Suppressor macrophage (primary cell): ENCODE data around the gene ADGRG7.

Experiments used
- DNase-seq, 4 experiments: peaks; one replicate each; pipeline ENCODE4 v3.0.0-alpha.2; 2020 to 2022

ADGRG7 gene

DNA sequence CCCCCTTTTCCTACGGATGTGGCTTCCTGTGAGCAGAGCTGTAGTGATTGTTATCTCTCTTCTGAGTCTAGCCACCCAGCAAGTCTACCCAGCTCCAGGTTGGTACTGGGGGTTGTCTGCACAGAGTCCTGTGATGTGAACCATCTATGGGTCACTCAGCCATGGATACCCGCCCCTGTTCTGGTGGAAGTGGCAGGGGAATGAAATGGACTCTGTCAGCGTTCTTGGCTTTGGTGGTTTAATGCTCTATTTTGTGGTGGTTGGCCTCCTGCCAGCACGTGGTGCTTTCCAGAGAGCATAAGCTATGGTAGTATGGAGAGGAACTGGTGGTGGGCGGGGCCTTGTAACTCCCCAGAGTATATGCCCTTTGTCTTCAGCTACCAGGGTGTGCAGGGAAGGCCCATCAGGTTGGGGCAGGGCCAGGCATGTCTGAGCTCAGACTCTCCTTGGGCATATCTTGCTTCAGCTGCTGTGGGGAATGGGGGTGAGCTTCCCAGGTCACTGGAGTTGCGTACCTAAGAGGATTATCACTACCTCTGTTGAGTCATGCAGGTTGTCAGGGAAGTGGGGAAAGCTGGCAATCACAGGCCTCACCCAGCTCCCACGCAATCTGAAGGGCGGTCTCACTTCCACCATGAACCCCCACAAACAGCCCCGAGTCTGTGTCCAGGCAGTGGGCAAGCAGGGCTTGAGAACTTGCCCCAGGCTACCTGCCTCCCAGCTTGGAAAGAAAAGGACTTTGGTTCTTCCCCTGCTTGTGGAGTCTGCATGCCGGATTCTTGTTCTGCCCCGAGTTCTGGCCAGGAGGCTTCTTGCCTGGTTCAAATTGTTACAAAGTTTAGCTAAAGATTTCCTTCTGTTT lies 9.0 kb upstream of the ADGRG7 start:
- DNase-seq: peak; percentile 34 to 58 (median 42)

DNA sequence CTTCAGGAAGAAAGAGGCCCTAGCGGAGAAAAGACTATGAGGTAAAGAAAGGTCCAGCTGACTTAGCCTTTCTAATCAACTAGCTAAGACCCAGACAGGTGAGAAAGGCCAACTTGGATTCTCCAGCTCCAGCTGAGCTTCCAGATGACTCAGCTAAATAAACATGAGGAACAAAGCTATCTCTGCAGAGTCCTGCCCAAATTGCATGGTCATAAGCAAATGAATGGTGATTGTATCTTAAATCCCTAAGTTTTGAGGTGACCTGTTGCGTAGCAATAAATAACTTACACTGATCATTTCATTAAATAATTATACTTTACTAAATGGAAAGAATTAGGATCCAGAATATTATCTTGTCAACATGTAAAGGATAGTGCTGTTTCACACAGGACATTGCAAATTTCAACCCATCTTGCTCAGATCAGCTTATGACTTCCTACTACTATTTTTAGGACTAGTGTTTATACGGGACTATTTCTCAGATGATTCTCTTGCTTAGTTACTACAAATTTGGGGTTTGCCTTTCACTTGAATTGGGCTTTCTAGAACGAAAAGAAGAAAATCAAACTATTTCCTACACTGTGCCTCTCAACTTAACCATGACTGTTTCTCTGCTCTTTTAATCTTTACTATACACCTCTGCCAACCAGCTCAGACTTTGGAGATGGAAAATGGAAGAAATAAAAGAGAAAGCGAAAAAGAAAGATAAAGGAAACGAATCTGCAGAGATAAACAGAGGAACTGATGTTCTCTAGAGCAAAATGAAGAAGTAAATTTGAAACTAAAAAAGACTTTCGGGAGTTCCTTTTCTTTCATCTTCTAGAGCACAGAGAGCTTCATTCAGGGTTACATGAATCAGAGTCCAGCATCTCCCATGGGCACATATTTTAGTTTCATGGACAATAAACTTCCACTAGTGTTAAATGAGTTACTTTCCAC lies 6.6 kb upstream of the ADGRG7 start:
- peak; percentile 12 to 66 (median 32) for DNase-seq

DNA sequence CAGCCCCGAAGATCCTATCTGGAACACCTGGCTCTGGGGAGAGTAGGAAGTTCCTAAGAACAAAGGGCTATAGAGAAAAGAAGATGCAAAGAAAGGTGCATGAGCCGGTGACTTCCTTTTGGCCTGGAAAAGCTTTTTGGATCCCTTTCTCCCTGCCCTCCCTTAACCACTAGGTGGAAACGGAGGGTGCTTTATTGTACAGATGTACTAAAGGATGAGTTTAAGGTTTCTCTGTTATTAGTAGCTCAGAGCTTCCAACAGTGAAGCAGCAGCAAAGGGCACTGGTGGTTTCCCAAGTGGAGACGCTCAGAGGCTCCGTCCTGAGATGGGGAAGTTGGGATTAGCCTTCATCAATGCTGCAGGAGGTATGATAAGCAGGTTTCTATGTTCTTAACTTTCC lies 5.9 kb upstream of the ADGRG7 start:
- DNase-seq: peak; percentile 18 to 47 (median 35)

DNA sequence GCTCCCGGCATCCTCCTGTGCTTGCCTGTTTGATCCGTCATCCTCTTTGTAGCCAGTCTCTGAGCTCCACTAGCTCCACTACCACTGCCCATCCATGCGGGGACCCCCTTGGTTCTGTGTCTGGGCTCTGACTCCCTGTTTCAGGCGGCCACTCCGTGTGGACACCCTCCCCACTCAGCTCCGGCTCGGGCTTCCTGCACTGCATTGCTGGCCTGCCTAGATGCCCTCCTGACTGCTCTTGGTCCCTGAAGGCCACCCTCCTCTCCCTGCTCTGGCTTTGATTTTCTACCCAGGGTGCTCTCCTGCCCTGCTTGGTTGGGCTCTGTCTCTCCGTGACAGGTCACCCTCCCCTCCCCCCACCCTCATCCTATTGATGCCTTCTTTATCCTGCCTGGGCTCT lies 4.0 kb upstream of the ADGRG7 start:
- DNase-seq: no peak

DNA sequence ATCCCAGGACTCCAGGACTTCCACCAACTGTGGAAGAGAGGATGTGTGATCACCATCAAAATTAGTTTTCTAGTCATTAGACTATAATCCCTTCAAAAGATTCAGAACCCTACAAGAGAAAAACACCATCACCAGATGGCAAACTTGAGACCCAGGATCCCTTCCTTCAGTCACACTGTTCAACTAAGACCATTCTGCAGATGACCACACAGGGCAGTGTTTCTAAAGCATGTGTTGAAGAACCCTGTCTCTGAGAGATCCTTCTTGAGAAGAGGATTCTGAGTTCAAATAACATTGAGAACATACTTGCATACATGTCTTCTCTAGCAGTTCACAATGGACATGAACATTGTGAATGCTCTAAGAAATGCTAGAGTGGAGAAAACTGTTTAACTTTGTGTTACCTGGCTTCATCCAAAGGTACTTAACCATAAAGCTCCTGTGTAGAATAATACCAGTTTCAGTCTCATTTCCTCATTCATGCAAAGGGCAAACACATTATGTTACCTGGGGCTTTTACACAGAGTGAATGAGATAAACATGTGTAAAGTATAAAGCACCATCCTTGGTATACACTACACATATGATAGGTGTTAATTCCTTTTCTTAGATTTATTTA lies 2.4 kb upstream of the ADGRG7 start:
- DNase-seq: no peak

DNA sequence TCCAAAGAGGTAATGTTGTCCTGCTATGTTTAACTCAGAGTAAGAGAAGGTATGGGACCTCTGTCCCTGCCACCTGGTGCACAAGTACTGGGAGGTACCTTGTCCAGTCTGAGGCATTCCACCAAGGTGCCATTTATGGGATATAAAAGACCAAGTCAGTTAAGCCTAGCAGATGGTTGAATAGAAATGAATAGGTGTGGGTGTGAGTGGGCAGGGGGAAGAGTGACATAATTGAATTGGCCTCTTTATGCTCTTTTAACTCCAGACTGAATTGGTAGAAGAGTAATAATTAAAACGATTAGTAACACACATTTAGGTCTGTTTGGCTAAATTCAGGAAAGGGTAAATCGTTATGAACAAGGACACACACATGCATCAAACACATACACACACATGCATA lies 562 bp downstream of the ADGRG7 start:
- DNase-seq: no peak

DNA sequence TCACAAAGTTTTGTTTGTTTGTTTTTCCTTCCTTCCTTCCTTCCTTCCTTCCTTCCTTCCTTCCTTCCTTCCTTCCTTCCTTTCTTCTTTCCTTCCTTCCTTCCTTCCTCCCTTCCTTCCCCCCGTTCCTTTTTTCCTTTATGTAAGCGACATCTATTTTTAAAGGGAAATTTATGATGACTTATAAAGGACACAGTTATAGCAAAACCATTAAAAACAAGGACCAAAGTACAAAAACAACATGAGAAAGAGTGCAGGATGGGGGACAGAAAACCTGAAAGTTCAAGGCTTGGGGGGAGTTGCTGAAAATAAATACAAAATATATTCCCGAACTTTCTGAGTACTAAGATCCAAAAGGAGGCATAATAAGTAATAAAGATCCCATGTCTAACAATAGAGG lies 1.8 kb downstream of the ADGRG7 start:
- no peak for DNase-seq

DNA sequence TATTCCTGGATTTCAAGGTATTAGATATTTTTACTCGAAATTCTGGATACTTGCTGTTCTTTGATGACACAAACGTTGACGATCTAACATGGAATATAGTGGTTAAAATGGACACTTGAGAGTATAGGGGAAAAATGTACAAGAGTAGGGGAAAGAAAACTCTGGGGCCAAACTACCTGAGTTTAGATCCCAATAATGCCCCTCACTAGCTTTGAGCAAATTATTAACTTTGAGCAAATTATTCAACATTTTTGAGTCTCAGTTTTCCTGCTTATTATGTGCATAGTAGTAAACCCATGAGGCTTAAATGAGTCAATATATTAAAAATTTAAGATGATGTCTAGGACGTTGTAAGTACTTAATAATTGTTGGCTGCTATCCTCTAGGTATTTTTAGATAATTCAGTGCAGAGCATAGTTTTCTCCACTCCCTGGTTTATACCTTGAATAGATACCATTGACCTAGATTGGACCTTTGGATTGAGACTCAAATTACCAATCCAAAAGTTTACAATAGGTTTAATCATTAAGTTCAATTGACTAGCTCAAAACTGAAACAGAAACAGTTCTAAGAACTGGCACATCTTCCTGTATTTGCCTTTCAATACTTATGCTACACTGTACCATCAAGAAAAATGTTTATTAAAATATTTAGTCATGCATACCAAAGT lies 4.5 kb downstream of the ADGRG7 start:
- no peak for DNase-seq

DNA sequence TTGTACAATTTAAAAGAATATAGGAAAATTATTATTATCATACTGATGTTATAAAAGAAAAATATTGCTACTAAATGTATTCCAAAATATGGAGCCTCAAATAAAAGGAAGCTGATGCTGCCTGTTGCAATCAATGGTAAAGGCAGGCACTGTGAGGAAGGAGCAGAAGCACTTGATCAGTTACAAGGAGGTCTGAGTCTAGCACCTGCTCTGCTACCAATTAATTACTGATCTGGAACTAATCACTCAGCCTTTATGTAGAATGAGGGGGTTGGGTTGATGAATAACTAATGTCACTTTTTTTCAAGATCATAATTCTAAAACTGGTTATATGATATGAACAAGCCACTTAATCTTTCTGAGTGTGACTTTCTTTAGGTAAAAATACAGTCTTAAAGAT lies 5.5 kb downstream of the ADGRG7 start:
- peak in 2 of 4 experiments; percentile 9 to 17 for DNase-seq

DNA sequence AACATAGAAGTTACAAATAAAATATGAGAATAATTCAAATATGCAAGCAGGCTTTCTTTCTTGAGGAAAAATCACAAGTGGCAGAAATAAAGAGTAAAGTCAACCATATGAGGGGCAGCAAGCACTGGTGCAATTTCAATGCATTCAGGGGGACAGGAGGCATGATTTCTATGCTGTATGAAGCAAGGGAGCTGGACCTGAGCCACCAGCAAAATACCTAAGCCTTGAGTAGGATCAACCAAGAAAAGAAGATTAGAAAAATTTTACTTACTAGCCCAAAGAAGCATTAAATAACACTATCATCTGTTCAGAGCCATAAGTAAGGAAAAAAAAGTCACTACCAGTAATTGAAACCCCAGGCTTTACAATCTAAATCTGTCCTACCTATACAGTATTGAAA lies 6.3 kb downstream of the ADGRG7 start:
- DNase-seq: no peak

DNA sequence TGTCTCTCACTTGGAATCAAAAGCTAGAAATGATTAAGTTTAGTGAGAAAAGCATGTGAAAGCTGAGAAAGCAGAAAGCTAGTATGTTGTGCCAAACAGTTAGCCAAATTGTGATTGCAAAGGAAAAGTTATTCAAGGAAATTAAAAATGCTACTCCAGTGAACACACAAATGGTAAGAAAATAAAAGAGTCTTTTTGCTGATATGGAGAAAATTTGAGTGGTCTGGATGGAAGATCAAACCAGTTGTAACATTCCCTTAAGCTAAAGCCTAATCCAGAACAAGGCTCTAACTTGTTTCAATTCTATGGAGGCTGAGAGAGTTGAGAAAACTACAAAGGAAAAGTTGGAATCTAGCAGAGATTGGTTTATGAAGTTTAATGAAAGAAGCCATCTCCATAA lies 11.8 kb downstream of the ADGRG7 start:
- no peak for DNase-seq

DNA sequence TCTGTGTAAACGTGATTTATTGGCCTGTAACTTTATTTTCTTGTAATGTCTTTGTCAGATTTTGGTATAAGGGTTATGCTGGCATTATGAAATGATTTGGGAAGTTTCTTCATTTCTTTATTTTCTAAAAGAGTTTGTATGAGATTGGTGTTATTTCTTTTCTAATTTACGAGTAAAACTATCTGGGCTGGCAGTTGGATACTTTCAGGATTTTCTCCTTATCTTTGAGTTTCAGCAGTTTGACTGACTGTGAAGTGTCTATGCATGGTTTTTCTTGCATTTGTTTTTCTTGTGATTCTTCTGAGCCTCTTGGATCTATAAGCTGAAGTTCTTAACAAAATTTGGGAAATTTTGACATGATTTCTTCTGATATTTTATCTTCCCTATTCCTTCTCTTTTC lies 18.1 kb downstream of the ADGRG7 start:
- no peak for DNase-seq

DNA sequence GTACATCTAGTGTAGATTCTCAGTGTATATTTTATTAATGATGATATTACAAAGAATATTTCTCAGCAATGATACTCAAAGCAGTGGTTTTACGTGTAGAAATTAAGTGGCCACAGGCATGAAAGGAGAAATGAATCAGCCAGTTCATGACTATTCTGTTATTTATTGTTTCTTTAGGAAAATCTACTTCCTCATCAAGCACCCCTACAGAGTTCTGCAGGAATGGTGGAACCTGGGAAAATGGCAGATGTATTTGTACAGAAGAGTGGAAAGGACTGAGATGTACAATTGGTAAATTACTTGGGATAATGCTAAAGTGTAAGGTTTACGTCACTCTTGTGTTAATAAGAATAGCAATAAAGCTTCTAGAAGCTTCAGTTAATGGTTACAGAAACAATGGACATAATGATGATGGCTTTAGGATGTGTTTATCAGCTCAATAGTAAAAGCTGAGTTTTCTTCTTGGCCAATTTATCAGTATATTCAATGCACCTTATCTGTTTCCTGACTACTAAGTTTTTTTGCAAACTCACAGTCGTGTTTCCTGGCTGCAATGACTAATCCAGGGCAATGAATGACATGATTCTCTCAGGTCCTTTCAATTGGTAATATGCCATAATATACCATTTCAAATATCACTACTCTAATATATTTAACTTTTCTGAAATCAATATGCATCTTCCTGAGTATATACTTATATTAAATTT lies 20.2 kb downstream of the ADGRG7 start:
- DNase-seq: no peak

DNA sequence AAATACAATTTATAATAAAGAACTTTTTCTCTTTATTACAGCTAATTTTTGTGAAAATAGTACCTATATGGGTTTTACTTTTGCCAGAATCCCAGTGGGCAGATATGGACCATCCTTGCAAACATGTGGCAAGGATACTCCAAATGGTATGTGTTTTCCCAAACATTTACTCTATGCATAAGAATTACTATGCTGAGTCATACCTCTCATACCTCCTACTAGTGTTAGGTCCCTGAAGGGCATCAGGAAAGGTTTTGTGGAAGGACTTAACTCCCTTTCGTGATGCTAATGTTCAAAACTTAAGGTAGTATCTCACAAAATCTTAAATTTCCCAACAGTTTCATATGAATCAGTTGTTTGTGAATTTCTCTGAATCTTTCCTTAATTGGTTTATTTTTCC lies 21.3 kb downstream of the ADGRG7 start:
- DNase-seq: no peak

DNA sequence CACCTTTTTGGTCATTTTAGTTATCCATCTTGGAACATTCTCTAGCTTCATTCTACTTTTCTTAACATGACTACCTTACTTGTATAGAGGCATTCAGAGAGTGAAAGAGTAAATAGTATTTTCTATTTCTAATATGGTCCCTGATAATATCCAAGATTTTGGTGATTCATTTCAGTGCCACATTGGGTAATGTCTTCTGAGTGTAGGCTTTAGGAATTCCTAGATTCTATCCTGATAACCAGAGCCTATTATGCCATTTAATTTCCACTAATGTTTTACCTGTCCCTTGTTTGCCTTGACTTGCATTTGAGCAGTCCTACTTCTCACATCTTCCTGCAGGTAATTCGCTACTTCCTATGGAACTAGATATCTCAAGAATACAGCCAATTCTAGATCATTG lies 21.8 kb downstream of the ADGRG7 start:
- DNase-seq: no peak

DNA sequence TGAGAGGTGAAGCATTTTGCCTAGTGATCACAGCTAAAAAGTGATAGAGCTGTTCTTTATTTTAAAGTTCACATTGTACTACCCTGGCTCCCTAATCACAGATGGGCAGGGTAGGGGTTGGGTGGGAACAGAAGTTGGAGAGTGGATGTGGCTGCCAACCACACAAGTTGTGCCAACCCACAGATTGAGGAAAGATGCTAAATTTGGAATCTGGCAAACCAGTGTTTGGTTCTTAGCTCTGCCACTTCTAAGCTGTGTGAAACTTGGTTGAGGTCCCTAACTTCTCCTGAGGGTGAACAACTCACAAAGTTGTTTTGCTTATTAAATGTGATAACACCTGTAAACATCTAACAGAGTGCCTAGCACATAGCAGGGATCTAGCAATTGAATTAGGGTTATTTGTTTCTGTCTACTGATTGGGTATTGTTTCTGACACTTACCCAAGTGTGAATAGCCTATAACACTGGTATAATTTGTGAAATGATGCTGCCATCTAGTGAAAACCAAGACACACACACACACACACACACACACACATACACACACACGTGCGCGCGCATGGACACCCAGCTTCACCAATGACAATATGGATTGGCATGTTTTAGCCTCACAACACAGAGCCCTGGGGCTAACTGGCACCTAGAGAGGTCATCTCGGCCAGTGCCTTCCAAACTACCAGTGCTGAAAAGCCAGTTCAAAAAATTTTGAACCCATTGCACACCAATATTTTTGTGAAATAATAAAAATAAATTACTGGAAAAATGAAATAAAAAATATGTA lies 25.3 kb downstream of the ADGRG7 start:
- DNase-seq: peak; percentile 6 to 19 (median 17)

DNA sequence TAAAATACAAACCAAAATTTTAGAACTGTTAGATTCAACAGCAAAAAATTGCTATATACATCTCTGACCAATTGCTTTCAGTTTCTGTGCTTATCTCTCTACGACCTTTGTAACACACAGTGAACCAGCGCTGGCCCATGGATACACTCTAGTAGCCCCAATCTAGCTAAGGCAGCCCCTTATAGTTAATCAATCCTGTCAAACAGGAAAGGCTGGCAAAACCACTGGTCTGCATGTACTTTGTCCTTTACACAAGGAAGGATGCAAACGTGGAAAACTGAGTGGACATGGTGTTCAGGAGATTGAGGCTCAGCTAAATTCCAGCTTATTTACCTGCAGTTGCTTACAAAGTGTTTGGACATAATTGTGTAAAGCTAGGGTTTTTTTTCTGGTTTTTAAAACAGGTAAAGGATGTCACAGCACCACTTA lies 25.9 kb downstream of the ADGRG7 start:
- no peak for DNase-seq

DNA sequence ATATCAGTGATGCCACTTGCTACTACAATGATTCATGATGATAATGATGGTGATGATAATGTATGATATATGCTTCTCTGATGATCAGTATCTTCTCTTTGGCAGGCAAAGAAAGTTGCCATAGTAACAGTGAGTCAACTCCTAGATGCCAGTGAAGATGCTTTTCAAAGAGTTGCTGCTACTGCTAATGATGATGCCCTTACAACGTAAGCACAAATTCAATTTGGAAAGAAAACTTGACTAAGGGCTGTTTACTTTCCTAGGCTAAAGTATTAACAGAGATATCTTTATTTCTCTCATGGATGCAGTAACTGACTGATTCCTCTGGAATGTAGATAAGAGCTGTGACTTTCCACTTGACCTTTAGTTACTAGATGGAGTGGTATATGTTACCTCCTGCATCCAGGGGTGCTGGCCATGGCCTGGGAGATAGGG lies 27.8 kb downstream of the ADGRG7 start:
- DNase-seq: no peak

DNA sequence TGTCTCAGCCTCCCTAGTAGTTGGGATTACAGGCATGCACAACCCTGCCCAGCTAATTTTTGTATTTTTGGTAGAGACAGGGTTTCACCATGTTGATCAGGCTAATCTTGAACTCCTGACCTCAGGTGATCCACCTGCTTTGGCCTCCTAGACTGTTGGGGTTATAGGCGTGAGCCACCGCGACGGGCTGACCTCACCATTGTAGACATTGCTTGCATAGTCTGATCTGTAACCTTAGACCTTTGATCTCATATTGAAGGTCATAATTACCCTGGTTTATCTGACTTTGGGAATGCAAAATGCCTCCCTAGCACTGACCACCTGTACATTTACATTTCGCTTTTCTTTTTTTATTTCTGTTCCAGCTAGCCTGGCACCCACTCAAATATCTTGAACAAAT lies 31.2 kb downstream of the ADGRG7 start:
- DNase-seq: no peak

DNA sequence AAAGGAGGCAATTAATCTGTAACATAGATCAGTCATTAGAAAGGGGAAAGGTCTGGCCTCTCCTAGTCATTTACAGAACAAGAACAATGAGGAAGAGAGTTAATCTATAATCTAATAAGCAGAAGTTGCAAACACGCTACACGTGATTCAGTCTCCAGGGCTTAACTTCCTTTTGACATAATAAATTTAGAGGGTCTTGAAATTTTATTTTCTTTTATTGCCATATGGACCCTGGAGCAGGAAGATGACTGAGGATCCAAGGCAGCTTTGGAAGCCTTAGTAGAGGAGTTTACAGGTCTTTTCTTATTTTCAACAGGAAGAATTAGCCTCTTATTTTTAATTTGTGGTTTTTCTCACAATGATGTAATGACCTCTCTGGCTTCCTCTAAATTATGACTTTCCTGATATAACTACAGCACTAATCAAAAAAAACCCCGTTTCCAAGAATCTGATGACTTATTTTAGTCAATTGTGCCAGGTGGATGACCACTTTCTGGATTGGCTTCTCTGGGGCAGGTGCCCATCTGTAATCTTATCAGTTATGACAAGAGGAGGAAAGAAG lies 32.2 kb downstream of the ADGRG7 start:
- DNase-seq: peak; percentile 5 to 33 (median 13)

DNA sequence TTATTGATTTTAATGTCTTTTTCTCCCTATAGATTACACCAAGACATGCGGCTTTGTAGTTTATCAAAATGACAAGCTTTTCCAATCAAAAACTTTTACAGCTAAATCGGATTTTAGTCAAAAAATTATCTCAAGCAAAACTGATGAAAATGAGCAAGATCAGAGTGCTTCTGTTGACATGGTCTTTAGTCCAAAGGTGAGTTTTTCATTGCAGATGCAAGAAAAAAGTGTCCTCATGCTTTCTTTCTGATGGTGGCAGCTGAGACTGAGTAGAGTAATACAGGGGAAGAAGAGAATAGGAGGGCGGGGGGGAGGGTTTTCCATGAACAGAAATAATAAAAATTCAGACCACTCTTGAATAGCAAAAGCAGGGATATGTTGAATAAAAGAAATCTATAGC lies 36.5 kb downstream of the ADGRG7 start:
- DNase-seq: no peak
